ENCODE results near the gene FHOD3. TPM values are rescaled to one million over a fixed set of nuclear protein-coding genes. Genes with fewer than 3 reads are reported as not detected.
A peak's percentile ranks its signal among the peaks of the same experiment; 100 is the strongest.
"Not testable (repeated sequence)": the region's sequence is repeated elsewhere in the genome, so short reads cannot be mapped to it uniquely, and the experiment has no call there.

Gene FHOD3
- total RNA-seq, 1 experiment from 2014 or later = 0.10 TPM

DNA sequence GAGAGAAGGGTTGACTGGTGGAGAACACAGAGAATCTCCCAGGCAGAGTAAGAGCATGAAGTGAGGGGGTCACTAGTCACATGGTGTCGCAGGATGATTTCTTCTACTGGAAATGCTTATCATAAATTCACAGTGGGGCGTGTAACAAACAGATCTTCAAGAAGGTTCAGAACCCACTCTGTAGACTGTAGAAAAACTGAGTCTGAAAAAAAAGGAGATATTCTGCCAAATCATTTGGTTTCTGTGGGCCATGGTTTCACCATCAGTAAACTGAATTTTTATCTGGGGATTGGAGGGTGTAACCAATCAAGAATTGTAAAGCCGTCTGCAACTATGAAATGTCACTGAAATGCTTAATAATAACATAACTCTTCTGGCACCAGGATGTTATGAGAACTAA lies 516.3 kb downstream of the FHOD3 start:
- Histone ChIP-seq H3K27me3 (no peaks in the 10 kb centered on the region), H3K36me3 (peaks cover 2% of the 10 kb centered on the region; the same call in 1 of the 2 replicates), H3K9me3 (no peaks in the 10 kb centered on the region), H3K4me3 (no peak overlapping the region)
- DNase-seq = no peak

DNA sequence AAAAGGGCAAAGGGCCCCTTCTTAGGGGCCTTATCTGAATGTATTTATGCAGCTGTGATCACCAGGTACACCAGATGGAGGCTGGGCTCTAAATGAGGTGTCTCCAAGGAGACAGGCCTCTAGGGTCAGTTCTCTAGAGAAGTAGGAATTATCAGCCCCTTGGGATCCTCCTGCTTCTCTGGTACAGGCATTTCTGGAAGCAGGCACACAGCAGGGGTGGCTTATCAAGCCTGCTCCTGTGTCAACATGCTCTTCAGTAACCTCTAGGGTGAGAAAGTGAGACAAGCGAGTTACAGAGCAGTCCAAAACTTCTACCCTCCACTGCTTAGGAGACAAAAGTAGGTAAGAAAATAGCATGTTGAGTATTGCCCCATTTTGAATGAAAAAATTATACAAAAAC lies 517.5 kb downstream of the FHOD3 start:
- no peaks in the 10 kb centered on the region for H3K9me3 ChIP-seq
- H3K4me3 ChIP-seq = no peak overlapping the region
- peaks cover 2% of the 10 kb centered on the region; the same call in 1 of the 2 replicates for H3K36me3 ChIP-seq
- no peaks in the 10 kb centered on the region for H3K27me3 ChIP-seq
- DNase-seq = no peak

DNA sequence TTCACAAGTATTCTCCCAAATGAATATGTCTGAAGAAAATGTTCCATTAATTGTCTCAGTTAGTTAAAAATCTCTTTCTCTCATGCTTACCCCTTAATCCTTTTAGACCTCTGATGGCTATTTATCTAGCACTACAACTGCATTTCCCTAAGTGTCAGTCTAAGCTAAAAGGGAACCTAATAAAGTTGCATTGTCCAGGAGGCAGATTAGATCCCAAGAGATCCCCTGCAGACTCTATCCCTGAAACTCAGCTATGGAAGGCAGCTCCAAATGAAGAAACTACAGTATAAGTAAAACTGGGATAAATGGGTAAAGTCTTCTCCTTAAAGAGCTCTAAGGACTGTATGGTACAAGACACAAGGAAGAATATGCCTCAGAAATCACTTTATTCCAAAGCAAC lies 518.6 kb downstream of the FHOD3 start:
- DNase-seq, H3K4me3 ChIP-seq, H3K36me3 ChIP-seq, H3K9me3 ChIP-seq, H3K27me3 ChIP-seq: not testable (repeated sequence)

DNA sequence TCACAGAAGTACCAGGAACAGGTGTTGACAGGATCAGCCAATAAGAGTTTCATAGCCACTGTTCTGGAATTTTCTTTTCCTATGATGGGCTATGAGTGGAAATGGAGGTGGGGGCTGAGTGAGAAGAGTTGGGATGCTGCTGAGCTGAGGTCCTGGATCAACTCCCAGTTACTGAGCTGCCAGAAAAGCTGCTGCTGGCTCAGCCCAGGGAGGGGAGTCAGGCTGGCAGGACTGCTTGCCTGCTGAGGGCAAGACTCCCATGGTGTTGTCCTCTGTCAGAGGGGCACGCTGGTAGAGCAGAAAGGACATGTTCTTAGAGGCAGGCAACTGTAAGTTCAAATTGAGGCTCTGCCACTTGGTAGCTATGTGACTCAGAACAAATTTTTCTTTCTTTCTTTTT lies 519.5 kb downstream of the FHOD3 start:
- Histone ChIP-seq H3K27me3 (no peaks in the 10 kb centered on the region), H3K9me3 (no peaks in the 10 kb centered on the region), H3K36me3 (peaks cover 2% of the 10 kb centered on the region; the same call in 1 of the 2 replicates), H3K4me3 (no peak overlapping the region)
- DNase-seq = no peak

DNA sequence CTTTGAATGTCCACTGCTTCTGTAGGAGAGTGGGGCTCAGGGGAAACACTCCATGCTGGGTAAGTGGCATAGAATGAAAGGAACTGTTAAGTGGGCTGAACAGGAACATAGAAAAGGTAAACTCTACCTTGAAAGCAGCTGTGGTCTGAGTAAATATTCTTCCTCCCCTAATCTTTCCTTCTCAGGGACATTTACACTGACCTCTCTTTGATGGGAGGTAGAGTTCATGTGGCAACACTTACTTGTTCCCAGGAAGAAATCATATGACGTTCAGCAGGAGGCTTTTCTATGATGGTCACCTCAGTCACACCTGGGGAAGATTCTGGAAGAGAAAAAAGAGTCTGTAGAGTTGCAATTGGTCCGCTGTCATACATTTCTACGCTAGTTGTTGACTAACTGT lies 521.1 kb downstream of the FHOD3 start:
- Histone ChIP-seq H3K9me3 (no peaks in the 10 kb centered on the region), H3K36me3 (peaks cover 2% of the 10 kb centered on the region; the same call in 1 of the 2 replicates), H3K4me3 (no peak overlapping the region), H3K27me3 (no peaks in the 10 kb centered on the region)
- no peak for DNase-seq

DNA sequence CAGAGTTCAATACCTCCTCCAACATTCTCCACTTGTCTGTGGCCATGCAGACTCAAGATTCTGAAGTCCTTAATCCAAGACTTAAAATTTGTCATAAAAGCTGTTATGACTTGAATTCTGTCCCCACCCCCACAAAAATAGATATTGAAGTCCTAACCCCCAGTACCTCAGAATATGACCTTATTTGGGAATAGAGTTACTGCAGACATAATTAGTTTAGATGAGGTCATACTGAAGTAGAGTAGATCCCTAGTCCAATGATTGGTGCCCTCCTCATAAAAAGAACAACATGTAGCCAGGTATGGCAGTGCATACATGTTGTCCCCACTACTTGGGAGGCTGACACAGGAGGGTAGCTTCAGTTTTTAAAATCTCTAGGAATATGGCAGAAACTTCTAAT lies 522.1 kb downstream of the FHOD3 start:
- peaks cover 2% of the 10 kb centered on the region; the same call in 1 of the 2 replicates for H3K36me3 ChIP-seq
- H3K27me3 ChIP-seq = no peaks in the 10 kb centered on the region
- DNase-seq = no peak

DNA sequence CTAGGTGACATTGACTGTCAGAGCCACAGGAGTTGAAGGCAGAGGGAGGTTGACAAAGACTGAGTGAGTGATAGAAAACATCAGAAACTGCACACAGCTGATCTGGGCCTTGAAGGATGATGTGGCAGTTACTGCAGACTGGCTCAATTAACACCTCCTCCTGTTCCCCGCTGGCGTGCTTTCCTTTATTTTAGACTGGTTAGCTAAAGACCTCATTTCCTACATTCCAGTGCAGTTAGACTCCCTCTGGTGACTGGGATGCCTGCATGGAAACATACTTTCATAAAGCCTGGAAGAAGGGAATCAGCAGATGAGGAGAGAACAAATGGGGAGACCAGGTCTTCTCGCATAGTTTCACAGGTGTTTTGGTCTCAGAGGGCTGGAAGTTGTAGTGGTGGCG lies 524.2 kb downstream of the FHOD3 start:
- H3K4me3 ChIP-seq = no peak overlapping the region
- H3K9me3 ChIP-seq = no peaks in the 10 kb centered on the region
- H3K36me3 ChIP-seq = peaks cover 4% of the 10 kb centered on the region

More for the DNA sequence above, 522.1 kb downstream of the FHOD3 start:
- Histone ChIP-seq H3K4me3 (no peak overlapping the region), H3K9me3 (no peaks in the 10 kb centered on the region)

DNA sequence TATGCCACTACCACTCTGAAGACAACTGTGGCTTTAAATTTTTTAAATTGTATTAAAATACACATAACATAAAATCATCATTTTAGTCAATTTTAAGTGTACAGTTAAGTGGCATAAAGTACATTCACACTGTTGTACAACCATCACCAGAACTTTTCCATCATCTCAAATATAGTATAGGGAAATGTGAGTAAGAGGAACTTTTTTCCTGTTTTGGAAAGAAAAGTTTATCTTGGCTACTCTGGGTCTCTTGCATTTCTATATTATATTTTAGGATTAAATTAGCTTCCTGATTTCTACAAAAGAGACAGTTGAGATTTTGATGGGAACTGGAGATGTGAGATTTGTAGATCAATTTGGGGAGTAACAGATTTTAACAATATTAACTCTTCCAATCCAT lies 528.0 kb downstream of the FHOD3 start:
- peaks cover 2% of the 10 kb centered on the region for H3K36me3 ChIP-seq

More for the DNA sequence above, 524.2 kb downstream of the FHOD3 start:
- no peak for DNase-seq
- no peaks in the 10 kb centered on the region for H3K27me3 ChIP-seq

DNA sequence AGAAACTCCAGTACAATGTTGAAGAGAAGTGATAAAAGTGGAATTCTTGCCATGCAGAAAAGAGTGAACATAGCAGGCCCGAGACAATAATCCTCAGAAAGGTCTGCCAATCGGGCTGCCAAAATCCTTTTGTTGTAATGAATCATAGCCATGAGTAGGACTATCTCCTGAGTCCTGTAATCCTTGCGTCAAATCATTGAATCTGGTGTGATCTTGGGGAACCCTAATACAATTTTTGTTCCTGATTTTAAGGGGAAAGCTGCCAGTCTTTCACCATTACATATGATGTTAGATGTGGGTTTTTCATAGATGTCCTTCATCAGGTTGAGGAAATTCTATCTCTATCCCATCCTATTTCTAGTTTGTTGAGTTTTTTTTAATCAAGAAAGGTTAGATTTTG lies 529.0 kb downstream of the FHOD3 start:
- Histone ChIP-seq H3K36me3 (peaks cover 2% of the 10 kb centered on the region), H3K9me3 (no peaks in the 10 kb centered on the region), H3K27me3 (no peaks in the 10 kb centered on the region), H3K4me3 (no peak overlapping the region)
- peak; percentile 3 for DNase-seq

More for the DNA sequence above, 528.0 kb downstream of the FHOD3 start:
- no peaks in the 10 kb centered on the region for H3K27me3 ChIP-seq
- H3K4me3 ChIP-seq = no peak overlapping the region
- DNase-seq = no peak
- no peaks in the 10 kb centered on the region for H3K9me3 ChIP-seq

DNA sequence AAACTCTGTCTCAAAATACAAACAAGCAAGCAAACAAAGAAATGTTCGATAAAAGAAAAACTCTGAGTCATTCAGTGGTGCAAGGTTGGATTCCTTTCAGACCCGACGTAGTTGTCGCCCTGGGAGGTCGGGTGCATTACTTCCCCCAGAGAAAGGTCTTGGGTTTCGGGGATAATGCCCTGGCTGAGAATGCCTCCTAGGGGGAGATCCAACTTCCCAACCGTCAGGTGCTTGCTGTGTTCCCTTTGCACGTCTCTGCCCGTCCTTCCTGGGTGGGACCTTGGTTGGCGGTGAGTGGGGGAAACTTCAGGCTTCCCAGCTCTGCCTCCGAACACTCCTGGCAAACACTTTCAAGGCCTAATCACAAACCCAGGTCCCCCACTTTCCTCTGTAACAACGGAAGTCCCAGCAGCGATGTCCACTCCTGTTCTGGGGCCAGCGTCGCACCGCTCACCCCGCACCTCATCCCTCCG lies 530.7 kb downstream of the FHOD3 start:
- H3K36me3 ChIP-seq = peaks cover 2% of the 10 kb centered on the region
- peak overlapping the region; percentile 97 for H3K4me3 ChIP-seq
- H3K9me3 ChIP-seq = no peaks in the 10 kb centered on the region
- peak; percentile 24 for DNase-seq
- no peaks in the 10 kb centered on the region for H3K27me3 ChIP-seq

DNA sequence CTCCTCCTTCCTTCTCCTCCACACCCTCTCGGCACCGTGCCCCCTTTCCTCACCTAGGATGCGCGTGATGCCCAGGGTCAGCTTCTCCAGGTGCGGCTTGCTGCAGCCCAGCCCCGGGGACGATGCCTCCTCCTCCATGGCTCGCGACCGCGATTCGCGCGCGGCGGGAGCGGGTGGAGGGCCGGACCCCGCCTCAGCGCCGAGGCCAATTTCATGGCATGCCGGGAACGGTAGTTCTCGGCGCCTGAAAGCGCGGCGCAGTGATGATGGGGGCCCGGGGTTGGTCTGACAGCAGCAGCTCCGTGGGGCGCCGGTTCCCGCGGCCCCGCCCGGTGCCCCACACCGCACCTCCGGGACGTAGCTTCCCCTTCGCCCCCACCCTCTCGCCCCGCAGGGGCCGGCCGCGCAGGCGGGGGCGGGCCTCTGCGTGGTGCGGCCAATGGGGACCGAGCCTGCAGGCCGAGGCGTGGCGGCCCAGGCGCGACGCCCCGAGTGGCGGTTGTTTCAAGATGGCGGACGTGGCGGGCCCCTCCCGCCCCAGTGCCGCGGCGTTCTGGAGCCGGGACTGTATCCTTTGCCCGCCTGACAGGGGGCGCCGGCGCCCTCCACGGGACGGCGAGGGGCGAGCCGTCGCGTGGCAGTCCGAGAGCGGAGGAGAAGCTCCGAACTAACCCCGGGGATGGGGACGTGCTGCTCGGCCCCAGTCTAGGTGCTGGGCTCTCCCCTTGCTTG lies 531.3 kb downstream of the FHOD3 start, which contains the start of the genes KIAA1328 and TPGS2:
TSS of gene KIAA1328 (plus strand) at position 498 of the 732 bp plus-strand sequence. CDS start at position 510, 12 bp downstream.
TSS of gene TPGS2 (minus strand) at position 373 of the 732 bp plus-strand sequence. CDS start at position 138, 235 bp downstream.
- H3K4me3 ChIP-seq = peak within 1 kb of the TSS; percentile 97
- DNase-seq = peak; percentile 88
- H3K9me3 ChIP-seq = no peaks in the 10 kb centered on the region
- H3K36me3 ChIP-seq = peaks cover 2% of the 10 kb centered on the region
- H3K27me3 ChIP-seq = no peaks in the 10 kb centered on the region

Other genes with a start within 250 kb of the FHOD3 start
- gene RPRD1A, start 230.2 kb upstream of the FHOD3 start, total RNA-seq (2014; rRNA removed; shearing (Covaris generic); ENCODE audit: low replicate concordance) = 28.7 and 31.4 TPM in 2 replicates
- 63.0 and 80.9 TPM in 2 replicates for gene SLC39A6, start 168.4 kb upstream of the FHOD3 start, total RNA-seq (2014; rRNA removed; shearing (Covaris generic); ENCODE audit: low replicate concordance)
- 85.7 and 109 TPM in 2 replicates for gene ELP2, start 167.8 kb upstream of the FHOD3 start, total RNA-seq (2014; rRNA removed; shearing (Covaris generic); ENCODE audit: low replicate concordance)
- 13.4 and 16.4 TPM in 2 replicates for gene MOCOS, start 110.2 kb upstream of the FHOD3 start, total RNA-seq (2014; rRNA removed; shearing (Covaris generic); ENCODE audit: low replicate concordance)

Data from MG63 (cell line).